HG02678 (cell line): ENCODE data around the gene SPAAR.
"Not testable (repeated sequence)": the region's sequence is repeated elsewhere in the genome, so short reads cannot be mapped to it uniquely, and the experiment has no call there.

ENCODE experiments used
- ATAC-seq: cut with Tn5 transposase; IDR thresholded peaks from one replicate; pipeline ENCODE4 v1.9.1; 2021; ENCODE audit warnings: mild to moderate bottlenecking, moderate library complexity; ENCODE audit not compliant: unreplicated experiment

The SPAAR gene

DNA sequence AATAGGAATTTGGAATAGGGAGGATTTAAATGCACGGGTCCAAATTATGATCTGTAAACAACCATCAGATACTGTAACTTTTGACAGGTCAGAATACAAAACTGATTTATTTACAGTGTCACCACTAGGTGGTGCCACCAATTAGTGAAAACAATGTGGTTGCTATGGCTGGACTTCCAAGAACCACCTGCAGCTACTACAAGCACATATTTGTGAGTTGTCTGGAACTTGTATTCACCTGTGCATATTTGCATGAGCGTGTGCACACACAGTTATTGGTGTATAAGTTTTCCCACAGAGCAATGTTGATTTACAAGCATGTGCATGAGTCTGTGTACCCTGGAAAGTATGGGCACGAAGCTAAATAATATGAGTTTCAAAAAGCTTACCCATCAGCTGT, 6.2 kb upstream of the SPAAR start:
- ATAC-seq: no peak

DNA sequence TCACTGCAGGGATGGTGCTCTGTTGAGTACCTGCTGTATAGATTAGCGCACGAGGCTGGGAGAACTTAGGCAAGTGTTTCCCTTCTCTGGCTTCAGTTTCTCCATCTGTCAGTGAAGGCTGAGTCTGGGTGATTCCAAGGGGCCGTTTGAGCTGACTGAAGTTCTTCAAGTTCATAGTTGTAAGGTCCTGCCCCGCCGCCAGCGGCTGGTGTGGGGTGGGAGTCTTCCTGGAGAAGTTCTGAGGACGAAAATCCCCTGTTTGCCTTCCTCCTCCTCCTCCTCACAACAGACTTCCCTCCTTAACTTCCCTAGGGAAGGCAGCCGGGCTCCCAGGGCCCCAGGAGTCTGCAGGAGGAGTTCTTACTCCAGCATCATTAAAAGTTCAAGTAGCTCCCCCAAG, 5.0 kb upstream of the SPAAR start:
- ATAC-seq: no peak

GRCh38 chr9:35905051-35905781, 4.1 kb upstream of the SPAAR start:
- no peak for ATAC-seq

GRCh38 chr9:35905912-35906679, 3.2 kb upstream of the SPAAR start, which contains the start of gene HRCT1:
Gene HRCT1, plus strand, starts transcription at chr9:35906202. Its CDS starts 86 bp downstream, at chr9:35906288.
- ATAC-seq: no peak

- ATAC-seq: no peak
These were observed 2.2 kb upstream of the SPAAR start for GRCh38 chr9:35906923-35907699.

DNA sequence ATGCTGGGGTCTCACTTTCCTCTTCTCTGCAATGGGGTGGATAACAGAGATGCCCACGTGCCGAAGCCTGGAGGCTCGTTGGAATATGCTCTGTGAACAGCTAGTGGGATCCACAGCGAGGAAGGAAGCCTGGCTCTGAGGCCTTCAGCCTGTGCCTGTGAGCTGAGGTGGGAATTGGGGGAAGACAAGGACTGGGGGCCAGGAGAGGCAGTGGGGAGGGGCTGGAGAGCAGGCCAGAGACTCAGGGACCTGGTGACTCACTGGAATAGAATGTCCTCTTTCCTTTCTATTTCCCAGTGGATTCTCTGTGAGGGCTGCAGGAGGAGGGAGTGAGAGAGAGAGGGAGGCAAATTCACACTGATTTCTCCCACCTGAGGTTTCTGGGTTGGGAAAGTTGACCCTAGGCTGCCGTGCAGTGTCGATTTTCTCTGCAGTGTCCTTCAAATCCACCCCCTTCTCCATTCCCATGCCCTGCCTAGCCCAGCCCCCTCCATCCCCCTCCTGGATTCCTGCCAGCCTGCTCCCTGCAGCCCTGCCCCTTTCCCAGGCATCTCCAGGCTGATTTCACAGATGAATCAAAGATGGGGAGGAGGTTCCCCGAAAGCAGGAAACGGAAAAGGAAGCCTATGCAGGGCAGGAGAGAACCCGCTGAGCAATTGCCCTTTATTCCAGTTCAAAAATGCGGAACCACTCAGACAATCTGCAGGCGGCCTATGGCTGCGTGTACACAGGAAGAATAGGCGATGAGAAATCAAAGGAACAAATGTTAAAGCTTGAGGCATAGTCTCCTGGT, 1.4 kb upstream of the SPAAR start:
- no peak for ATAC-seq

DNA sequence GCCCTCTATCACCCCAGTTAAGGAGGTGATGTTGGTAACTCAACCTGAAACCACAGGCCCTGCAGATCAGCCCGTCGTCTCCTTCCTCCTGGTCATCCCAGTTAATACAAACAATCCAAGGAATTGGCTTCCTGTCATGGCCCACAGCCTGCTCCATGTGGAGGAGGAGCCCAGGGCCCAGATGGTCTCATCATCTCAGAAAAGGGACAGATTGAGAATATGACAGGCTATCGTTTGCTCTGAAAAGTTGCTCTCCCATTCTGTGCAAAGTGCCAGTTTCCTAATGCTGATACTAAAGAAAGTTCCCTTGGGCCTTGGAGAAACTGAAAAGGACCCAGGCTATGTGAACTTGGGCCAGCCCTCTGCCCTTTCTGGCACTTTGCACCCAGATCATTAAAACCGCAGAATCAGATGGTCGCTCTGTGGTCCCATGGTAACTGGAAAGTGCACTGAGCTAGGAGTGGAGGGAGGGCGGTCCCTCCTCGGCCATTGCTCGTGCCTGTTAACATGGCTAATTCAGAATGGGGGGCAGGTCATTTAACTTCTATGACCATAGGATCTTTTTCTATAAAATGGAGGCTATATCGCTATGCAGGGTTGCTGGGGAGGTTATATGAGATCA, 675 bp upstream of the SPAAR start:
- ATAC-seq: no peak

- no peak for ATAC-seq
These were observed 660 bp downstream of the SPAAR start for GRCh38 chr9:35909687-35910612.

DNA sequence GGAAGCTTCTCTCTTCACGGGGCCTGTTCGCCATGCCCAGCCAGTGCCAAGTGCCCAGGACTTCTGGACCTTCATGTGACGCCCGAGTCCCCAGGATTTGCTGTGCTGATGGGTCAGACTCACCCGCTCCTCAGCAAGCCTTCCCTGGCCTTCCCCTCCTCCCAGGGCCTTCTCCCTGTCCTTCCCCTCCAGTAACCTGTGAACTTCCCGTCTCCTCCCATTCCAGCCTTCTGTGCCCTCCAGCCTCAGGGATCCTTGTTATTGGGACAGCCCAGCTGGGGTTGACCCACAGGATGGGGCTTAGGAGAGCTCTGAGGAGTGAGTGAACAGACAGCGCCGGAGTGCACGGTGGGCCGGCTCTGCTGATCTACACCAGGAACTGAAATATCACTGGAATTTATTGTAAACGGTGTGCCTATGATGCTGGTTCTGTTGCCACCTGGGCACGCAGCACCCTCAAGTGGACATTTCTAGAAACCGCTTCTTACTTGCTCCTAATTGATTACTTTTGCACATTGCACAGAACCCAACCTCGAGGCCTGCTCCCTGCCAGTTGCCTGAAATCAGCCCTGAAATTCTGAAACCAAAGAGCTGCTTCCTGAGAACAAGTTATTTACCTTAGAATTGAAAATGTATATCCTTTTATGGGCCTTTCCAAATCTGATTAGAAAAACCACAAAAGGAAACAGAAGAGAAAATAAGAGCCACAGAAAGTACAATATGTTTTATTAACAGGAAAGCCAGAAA, 1.5 kb downstream of the SPAAR start:
- ATAC-seq: no peak

DNA sequence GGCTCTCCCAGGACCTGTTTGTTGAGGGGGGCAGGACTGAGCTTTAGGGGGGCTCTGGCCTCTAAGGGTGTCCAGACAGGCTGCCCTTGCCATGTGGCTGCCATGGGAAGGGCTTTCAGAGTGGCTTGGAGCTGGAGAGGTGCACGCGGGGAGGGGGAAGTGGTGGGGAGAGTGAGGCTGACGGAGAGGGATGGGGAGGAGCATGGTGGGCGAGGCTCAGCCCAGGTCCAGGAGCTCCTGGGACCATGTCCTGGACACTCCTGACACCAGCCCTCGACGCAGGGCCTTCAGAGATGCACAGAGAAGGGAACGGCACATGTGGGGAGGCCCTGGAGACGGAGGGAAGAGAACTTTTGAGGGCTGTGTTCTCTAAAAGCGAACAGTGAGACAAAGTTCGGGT, 2.4 kb downstream of the SPAAR start:
- ATAC-seq: no peak

DNA sequence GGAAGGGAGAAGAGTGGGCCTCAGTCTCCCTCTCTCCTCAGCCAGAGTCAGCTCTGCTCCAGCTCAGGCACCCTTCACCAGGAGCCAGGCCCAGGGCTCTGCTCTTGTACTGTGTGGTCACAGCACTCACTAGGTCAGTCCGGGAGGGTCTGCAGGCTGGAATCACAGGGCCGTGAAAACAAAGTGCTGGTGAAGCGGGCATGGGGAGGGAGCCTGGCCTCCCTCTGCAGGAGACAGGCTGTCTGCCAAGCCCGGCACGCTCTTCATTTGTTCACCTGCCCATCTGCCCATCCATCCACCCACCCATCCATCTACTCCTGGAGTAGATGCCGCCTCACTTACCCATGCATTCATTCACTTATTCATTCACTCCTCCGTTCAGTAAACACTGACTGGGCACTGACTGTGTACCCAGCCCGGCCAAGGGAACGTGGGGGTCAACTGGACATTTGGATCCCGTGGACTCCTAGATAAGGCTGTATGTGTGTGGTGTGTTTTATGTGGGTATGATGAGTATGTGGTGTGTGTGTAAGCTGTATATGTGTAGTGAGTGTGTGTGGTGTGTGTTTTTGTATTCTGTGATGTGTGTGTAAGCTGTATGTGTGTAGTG, 3.6 kb downstream of the SPAAR start:
- no peak for ATAC-seq

GRCh38 chr9:35913429-35913828, 4.1 kb downstream of the SPAAR start:
- not testable (repeated sequence) for ATAC-seq

DNA sequence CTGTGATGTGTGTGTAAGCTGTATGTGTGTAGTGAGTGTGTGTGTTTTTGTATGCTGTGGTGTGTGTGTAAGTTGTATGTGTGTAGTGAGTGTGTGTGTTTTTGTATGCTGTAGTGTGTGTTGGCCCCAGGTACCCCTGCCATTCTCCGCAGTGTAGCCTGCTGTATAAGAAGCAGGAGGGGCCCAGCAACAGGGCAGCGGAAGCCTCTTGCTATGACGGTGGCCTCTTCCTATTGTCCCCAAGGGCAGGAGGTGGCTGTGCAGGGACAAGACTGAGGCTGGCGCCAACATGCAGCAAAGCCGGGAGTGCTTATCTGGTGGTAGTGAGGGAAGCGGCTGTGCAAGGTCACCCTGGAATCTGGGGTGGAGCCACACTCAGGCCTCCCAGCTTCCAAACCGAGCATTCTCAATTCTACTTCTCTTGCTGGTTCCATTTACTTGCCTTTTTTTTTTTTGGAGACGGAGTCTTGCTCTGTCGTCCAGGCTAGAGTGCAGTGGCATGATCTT, 5.1 kb downstream of the SPAAR start:
- ATAC-seq: no peak

DNA sequence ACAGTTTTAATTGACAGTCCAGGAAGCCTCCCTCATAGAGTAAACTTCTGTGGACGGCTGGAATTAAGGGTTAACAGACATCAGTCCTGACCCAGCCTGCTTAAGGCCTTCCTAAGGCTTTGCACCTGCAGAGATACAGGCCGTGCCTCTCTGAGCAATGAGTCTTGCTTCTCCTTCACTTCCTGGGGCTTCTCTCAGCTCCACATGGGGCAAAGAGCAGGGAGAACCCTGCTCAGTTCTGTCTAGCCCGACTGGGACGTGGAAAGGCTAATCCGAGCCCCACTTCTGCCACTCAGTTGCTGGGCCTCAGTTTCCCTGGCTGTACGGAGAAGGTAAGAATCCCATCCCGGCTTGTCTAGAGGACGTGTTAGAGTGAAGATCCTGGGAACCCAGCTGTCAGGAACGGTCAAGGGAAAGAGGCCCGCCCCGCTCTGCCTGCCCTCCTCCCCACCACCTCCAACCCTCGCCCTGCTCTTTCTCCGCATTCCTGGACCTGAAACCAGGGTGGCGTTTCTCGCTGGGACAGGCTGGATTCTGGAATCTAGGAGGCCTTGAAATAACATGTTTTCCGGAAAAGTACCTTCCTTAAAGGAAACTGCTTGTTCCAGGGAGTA, 6.5 kb downstream of the SPAAR start:
- ATAC-seq: no peak

GRCh38 chr9:35917261-35917660, 8.0 kb downstream of the SPAAR start:
- ATAC-seq: no peak

- no peak for ATAC-seq
These were observed 9.5 kb downstream of the SPAAR start for GRCh38 chr9:35918780-35919179.

DNA sequence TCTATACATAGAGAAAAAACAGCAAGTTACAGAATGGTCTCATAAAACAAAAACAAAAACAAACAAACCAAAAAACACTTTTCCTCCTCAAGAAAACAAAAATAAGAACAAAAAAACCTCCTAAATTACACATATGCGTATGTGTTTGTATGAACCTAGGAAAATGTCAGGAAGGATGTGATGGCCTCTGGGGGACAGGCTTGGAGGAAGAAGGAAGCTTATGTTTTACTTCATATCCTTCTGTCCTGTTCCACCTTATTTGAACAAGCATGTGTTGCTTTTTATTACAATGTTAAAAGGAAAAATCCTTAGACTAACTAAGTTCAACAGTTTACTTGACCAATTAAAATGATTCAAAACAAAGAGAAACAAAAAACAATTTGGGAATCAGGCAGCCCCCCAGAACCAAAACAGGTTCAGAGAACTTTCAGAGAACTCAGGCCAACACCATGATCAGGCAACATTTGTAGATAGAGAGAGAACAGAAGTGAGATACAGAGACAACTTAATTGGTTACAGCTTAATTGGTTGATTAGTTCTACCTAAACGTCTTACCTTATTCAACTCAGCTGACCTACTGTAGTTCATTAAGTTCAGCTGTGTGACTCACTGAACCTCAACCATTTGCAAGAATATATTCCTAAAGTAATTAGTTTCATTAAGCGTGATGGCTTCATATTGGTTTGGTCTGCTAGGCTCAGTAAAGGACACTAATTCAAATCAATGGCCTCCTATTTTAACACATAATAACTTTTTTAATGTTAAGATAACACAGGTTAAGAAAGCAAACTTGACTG, 10.1 kb downstream of the SPAAR start:
- no peak for ATAC-seq
